Measurements from ENCODE around the gene PNPLA8.

PNPLA8 gene

DNA sequence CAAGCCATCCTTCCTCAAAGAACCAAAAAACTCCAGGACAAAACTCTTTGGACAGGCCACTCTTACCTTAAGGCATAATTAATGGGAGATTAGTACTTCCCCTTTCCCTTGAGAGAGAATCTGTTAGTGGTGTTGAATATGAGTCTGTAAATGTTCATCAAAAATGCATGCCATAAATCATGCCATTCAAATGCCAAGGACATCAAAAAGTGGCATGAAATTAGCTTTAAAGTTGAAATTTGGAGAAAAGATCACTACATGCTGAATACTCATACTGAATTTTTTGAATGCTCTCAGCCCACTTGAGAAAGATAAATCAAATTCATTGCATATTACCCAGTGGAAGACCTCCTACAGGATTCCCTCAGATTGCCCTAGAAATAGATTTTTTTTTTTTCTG, 76.4 kb downstream of the PNPLA8 start:
- H3K4me3 Mint-ChIP-seq, result no peak overlapping the region
- DNase-seq (ENCODE audit: low spot score in 2 of 2), result no peak
- ATAC-seq, result no peak
- no peaks in the 10 kb centered on the region for H3K9me3 Mint-ChIP-seq
- H3K4me1 Mint-ChIP-seq, result no peaks in the 10 kb centered on the region
- H3K36me3 Mint-ChIP-seq, result no peaks in the 10 kb centered on the region
- H3K27ac Mint-ChIP-seq, result no peak overlapping the region

- Mint-ChIP-seq H3K4me1 (no peaks in the 10 kb centered on the region), H3K9me3 (no peaks in the 10 kb centered on the region), H3K27ac (no peak overlapping the region), H3K36me3 (no peaks in the 10 kb centered on the region), H3K4me3 (no peak overlapping the region)
- DNase-seq (ENCODE audit: low spot score in 2 of 2) (no peak), ATAC-seq (no peak)
Observed at GRCh38 chr7:108448584-108449505, 77.1 kb downstream of the PNPLA8 start.

DNA sequence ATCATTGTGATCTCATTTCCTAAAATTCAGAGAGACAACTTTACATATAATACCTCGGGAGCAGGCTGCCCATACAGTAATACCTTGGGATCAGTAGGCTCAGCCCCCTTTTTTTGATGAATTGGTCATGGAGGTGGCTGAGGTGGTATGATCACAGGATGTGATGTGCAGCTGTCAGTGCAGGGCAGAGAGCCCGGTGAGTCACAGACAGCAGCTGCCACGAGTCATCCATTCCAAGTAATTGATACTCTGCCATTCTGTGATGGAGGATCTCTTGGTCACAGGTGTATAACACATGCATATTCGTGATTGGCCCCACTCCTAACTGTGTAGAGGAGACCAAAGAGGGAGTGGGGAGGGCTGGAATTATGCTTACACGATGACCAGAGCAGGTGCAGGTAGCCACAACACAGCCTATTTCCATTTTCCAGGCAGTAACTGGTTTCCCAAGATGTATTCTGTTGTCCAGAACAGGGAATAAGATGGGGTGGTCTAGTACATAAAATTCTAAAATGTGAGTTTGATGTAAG, 83.8 kb downstream of the PNPLA8 start:
- peak; percentile 89 for ATAC-seq
- no peak overlapping the region for H3K4me3 Mint-ChIP-seq
- DNase-seq (ENCODE audit: low spot score in 2 of 2), result no peak
- H3K4me1 Mint-ChIP-seq, result no peaks in the 10 kb centered on the region
- no peak overlapping the region for H3K27ac Mint-ChIP-seq
- no peaks in the 10 kb centered on the region for H3K36me3 Mint-ChIP-seq
- no peaks in the 10 kb centered on the region for H3K9me3 Mint-ChIP-seq

DNA sequence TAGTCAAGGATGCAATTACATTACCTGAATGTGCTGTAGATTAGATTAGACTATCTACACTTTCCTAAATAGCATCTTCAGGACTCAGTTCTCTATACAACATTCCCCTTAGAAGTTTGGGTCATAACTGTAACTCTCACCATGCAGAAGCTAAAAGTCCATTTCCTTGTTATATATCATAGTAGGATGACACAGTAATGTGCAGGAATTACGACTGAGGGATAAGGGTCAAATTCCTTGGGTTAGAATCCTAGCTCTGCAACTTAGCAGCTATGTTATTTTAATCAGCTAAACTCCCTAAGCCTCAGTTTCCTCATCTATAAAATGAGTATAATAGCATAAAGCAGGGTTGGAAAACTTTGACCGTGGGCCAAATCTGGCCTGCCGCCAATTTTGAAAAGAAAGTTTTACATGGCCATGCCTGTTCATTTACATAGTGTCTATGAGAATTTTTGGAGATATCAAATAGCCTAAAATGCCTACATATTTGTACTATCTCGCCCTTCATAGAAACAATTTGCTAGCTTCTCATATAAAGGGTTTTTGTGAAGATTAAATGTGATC, 84.5 kb downstream of the PNPLA8 start:
- Mint-ChIP-seq H3K36me3 (no peaks in the 10 kb centered on the region), H3K4me1 (no peaks in the 10 kb centered on the region), H3K27ac (no peak overlapping the region), H3K9me3 (no peaks in the 10 kb centered on the region), H3K4me3 (no peak overlapping the region)
- DNase-seq (ENCODE audit: low spot score in 2 of 2) (no peak), ATAC-seq (no peak)

DNA sequence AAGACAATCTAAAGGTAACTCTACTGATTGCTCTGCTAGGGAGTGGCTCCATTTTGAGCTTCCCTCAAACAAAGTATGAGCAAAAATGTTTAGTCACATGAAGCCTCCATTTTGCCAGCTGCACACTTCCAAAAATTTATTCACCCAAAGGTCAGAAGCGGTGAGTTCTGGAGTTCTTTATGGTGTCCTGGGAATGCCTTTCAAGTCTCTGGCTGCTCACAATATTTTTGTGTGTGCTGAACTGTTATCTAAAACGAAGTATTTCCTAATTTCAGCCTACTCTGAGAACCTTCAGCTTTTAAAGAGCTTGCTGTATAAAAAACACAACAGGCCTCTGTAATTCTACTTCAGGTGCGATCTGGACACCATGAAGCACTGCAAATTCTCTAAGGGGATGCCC, 85.3 kb downstream of the PNPLA8 start:
- DNase-seq (ENCODE audit: low spot score in 2 of 2), result no peak
- Mint-ChIP-seq H3K9me3 (no peaks in the 10 kb centered on the region), H3K4me1 (no peaks in the 10 kb centered on the region), H3K27ac (no peak overlapping the region), H3K4me3 (no peak overlapping the region), H3K36me3 (no peaks in the 10 kb centered on the region)
- ATAC-seq, result no peak

GRCh38 chr7:108436906-108437305, 89.0 kb downstream of the PNPLA8 start:
- H3K9me3 Mint-ChIP-seq, result no peaks in the 10 kb centered on the region
- H3K36me3 Mint-ChIP-seq, result no peaks in the 10 kb centered on the region
- ATAC-seq (no peak), DNase-seq (ENCODE audit: low spot score in 2 of 2) (no peak)
- H3K27ac Mint-ChIP-seq, result no peak overlapping the region
- H3K4me3 Mint-ChIP-seq, result no peak overlapping the region
- no peaks in the 10 kb centered on the region for H3K4me1 Mint-ChIP-seq

- H3K4me3 Mint-ChIP-seq, result no peak overlapping the region
- H3K4me1 Mint-ChIP-seq, result no peaks in the 10 kb centered on the region
- no peak overlapping the region for H3K27ac Mint-ChIP-seq
- no peaks in the 10 kb centered on the region for H3K36me3 Mint-ChIP-seq
- DNase-seq (ENCODE audit: low spot score in 2 of 2), result no peak
- no peak for ATAC-seq
- no peaks in the 10 kb centered on the region for H3K9me3 Mint-ChIP-seq
Observed at GRCh38 chr7:108434010-108434409, 91.9 kb downstream of the PNPLA8 start.

DNA sequence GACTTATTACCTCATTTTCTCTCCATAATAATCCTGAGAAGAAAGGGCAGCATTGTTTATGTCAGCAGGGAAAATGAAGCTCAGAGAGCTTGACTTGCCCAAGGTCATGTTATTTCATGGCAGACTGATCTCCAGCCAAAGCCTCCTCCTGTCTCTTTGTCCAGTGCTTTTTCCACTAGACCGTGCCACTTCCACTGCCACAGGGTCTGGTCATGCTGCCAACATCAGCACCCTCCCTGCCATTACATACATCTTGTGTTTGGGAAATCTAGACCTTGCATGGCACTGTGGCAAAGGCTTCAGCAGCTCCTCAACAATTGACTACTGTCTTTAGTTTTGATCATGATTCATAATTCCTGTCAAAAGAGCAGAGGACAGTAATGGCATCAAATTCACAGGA, 94.8 kb downstream of the PNPLA8 start:
- no peak overlapping the region for H3K27ac Mint-ChIP-seq
- ATAC-seq, result no peak
- no peak overlapping the region for H3K4me3 Mint-ChIP-seq
- H3K36me3 Mint-ChIP-seq, result no peaks in the 10 kb centered on the region
- no peaks in the 10 kb centered on the region for H3K9me3 Mint-ChIP-seq
- no peaks in the 10 kb centered on the region for H3K4me1 Mint-ChIP-seq
- no peak for DNase-seq (ENCODE audit: low spot score in 2 of 2)

DNA sequence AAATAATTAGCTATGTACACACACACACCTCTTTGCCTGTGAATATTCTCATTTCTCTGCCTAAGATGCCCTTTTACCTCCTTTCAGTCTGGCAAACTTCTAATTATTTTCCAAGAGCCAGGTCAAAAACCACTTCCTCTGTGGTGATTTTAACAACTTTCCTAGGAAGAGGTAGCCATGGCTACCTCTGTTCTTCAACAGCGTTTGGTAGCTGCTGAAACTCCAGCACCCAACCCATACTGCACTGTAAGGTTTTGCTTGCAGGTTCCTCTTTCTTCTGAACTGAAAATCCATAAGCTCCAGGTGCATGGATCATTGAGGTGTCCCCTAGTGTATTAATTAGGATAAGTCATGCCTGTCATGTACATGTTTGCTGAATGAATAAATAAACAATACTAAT, 95.3 kb downstream of the PNPLA8 start:
- DNase-seq (ENCODE audit: low spot score in 2 of 2) (no peak), ATAC-seq (no peak)
- Mint-ChIP-seq H3K36me3 (no peaks in the 10 kb centered on the region), H3K9me3 (no peaks in the 10 kb centered on the region), H3K27ac (no peak overlapping the region), H3K4me1 (no peaks in the 10 kb centered on the region), H3K4me3 (no peak overlapping the region)

- Mint-ChIP-seq H3K27ac (no peak overlapping the region), H3K4me1 (no peaks in the 10 kb centered on the region), H3K4me3 (no peak overlapping the region), H3K36me3 (no peaks in the 10 kb centered on the region), H3K9me3 (no peaks in the 10 kb centered on the region)
- DNase-seq (ENCODE audit: low spot score in 2 of 2) (no peak), ATAC-seq (no peak)
Observed at GRCh38 chr7:108427766-108428165, 98.2 kb downstream of the PNPLA8 start.

GRCh38 chr7:108425714-108426275, 100.1 kb downstream of the PNPLA8 start:
- H3K4me1 Mint-ChIP-seq, result no peaks in the 10 kb centered on the region
- no peak for DNase-seq (ENCODE audit: low spot score in 2 of 2)
- no peak for ATAC-seq
- H3K4me3 Mint-ChIP-seq, result no peak overlapping the region
- H3K36me3 Mint-ChIP-seq, result no peaks in the 10 kb centered on the region
- H3K27ac Mint-ChIP-seq, result no peak overlapping the region
- H3K9me3 Mint-ChIP-seq, result no peaks in the 10 kb centered on the region

DNA sequence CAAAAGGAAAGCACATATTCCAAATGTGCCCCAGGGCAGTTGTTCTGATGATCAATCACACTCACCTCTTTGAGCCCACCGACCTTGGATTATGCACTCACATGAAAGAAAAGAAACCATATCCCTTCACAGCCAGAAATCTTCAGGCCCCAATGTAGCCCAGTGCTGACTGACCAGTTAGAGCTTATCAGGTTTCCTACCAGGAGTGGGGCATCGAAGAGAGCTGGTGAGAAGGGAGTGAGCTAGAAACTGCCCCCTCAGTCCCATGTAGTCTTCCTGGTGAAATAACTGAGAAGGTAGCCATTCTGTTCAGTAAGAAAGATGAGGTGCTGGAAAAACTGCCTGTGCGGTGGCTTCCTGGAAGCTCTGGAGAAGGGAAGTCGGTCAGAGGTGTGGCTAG, 101.9 kb downstream of the PNPLA8 start:
- H3K27ac Mint-ChIP-seq, result no peak overlapping the region
- no peak for ATAC-seq
- no peaks in the 10 kb centered on the region for H3K4me1 Mint-ChIP-seq

GRCh38 chr7:108423089-108423989, 102.6 kb downstream of the PNPLA8 start:
- H3K36me3 Mint-ChIP-seq, result no peaks in the 10 kb centered on the region
- H3K4me3 Mint-ChIP-seq, result no peak overlapping the region
- no peak for ATAC-seq
- H3K4me1 Mint-ChIP-seq, result no peaks in the 10 kb centered on the region
- no peak overlapping the region for H3K27ac Mint-ChIP-seq
- no peak for DNase-seq (ENCODE audit: low spot score in 2 of 2)
- H3K9me3 Mint-ChIP-seq, result no peaks in the 10 kb centered on the region

More for the DNA sequence above, 101.9 kb downstream of the PNPLA8 start:
- DNase-seq (ENCODE audit: low spot score in 2 of 2), result no peak
- no peak overlapping the region for H3K4me3 Mint-ChIP-seq
- no peaks in the 10 kb centered on the region for H3K36me3 Mint-ChIP-seq
- H3K9me3 Mint-ChIP-seq, result no peaks in the 10 kb centered on the region

DNA sequence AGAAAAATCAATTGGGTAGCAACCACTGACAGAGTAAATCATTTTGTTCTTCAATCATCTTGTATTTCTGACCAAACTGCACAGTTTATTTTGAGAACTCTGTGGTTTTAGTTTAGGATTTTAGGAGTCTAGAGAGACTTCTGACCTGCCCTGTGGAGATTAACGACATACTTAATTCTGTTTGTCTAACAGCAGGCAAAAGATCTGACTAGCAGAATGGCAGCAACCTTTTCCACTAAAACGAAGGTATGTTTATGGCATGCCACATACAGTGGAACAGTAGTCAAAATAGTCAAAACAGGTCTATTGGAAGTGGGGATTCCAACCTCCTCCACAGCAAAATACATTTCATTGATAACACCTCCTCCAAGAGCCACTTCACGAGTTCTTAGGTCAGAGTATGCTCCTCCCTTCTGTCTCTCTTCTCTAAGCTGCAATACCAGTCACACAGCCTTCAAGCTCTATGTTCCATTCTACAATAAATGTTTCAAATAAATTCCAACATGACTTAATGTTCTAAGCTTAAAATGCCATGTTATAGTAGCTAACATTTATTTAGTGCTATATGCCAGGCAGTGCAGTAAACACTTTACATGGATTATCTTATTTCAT, 104.1 kb downstream of the PNPLA8 start:
- Mint-ChIP-seq H3K4me3 (no peak overlapping the region), H3K9me3 (no peaks in the 10 kb centered on the region), H3K4me1 (no peaks in the 10 kb centered on the region), H3K36me3 (no peaks in the 10 kb centered on the region), H3K27ac (no peak overlapping the region)
- DNase-seq (ENCODE audit: low spot score in 2 of 2) (no peak), ATAC-seq (no peak)

All from stimulated activated effector memory CD8-positive, alpha-beta T cell treated with anti-CD3 and anti-CD28 coated beads, Interleukin-12 subunit alpha, Interleukin-12 subunit beta, amount 100 ng/mL, for 72 hours (primary cell).